ENCODE measurements around the gene INIP.

Gene INIP

GRCh38 chr9:112665347-112665746, 52.6 kb downstream of the INIP start:
- no peak for DNase-seq

- no peak for DNase-seq
Measured at GRCh38 chr9:112664531-112664930, 53.4 kb downstream of the INIP start.

GRCh38 chr9:112663681-112664080, 54.2 kb downstream of the INIP start:
- DNase-seq: no peak

GRCh38 chr9:112659906-112660305, 58.0 kb downstream of the INIP start:
- DNase-seq: no peak

- no peak for DNase-seq
Measured at GRCh38 chr9:112655668-112656067, 62.2 kb downstream of the INIP start.

GRCh38 chr9:112654282-112654681, 63.6 kb downstream of the INIP start:
- no peak for DNase-seq

- no peak for DNase-seq
Measured at GRCh38 chr9:112648624-112649023, 69.3 kb downstream of the INIP start.

- no peak for DNase-seq
Measured at GRCh38 chr9:112647596-112647995, 70.3 kb downstream of the INIP start.

GRCh38 chr9:112642126-112642525, 75.8 kb downstream of the INIP start:
- no peak for DNase-seq

- DNase-seq: no peak
Measured at GRCh38 chr9:112640311-112640710, 77.6 kb downstream of the INIP start.
